Endometrial microvascular endothelial cells (primary cell): Measurements from ENCODE around the gene SPART. TPM values are rescaled to one million over a fixed set of nuclear protein-coding genes. Genes with fewer than 3 reads are reported as not detected.
"Not testable (repeated sequence)": the region's sequence is repeated elsewhere in the genome, so short reads cannot be mapped to it uniquely, and the experiment has no call there.

ENCODE experiments used
- in situ Hi-C: cut with HindIII; loops from 2 replicates; pipeline ENCODE4 v1.10.0; 2017; ENCODE audit warnings: low sequenced_read_pairs, low pct_unique_long_range_greater_than_20kb; ENCODE audit errors: inconsistent ontology term
- total RNA-seq: library from RNA; depleted of rRNA; stranded (reverse); fragments of >200 nt; gene quantifications from one replicate; pipeline ENCODE4 v1.2.3, GENCODE V29; 2015; ENCODE audit errors: inconsistent ontology term

SPART gene
- total RNA-seq, 1 donor from 2014 or later = 75.9 TPM

- in situ Hi-C loops = no loop called here
These were observed 9.4 kb upstream of the SPART start for GRCh38 chr13:36355632-36356031.

GRCh38 chr13:36354842-36355623, 8.8 kb upstream of the SPART start:
- in situ Hi-C loops = no loop called here

GRCh38 chr13:36353001-36353400, 6.8 kb upstream of the SPART start:
- in situ Hi-C loops = no loop called here

DNA sequence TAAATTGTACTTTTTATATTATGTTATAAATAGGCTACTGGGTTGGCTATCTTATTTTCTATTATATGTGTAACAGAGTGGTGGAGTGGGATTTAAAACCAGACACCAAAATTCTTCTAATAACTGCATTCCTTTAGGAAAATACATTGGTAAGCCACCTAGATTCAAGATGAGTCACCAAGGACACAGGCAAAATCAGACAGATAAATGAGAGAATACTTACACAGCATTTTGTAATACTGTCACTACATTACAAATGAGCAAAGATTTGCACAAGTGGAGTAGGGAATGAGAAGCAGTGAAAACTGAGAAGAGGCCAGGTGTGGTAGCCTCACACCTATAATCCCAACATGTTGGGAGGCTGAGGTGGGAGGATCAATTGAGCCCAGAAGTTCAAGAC, 6.2 kb upstream of the SPART start:
- in situ Hi-C loops = no loop called here

DNA sequence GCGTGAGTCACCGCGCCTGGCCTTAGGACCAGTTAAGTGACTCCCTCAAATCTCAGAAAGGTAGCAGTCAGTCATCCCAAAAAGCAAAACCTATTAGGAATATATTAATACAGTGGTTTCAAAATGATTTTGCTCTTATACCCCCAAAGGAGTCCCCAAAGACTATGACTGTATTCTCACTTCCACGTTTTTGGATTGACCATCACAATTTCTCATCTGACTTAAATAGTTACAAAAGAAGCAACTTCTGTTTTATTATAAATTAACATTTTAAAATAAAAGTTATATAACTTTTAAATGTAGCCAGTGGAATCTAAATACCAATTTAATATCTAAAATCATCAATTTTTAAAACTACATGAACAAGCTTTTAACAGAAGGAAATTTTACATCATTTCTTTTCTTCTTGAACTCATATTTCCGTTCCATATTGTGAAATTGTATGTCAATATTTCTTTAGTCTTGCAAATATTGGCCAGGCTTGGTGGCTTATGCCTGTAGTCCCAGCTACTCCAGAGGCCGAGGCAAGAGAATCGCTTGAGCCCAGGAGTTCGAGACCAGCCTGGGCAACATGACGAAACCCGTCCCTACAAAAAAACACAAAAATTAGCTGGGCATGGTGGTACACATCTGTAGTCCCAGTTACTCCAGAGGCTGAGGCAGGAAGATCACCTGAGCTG, 1.5 kb upstream of the SPART start:
- in situ Hi-C loops = no loop called here

DNA sequence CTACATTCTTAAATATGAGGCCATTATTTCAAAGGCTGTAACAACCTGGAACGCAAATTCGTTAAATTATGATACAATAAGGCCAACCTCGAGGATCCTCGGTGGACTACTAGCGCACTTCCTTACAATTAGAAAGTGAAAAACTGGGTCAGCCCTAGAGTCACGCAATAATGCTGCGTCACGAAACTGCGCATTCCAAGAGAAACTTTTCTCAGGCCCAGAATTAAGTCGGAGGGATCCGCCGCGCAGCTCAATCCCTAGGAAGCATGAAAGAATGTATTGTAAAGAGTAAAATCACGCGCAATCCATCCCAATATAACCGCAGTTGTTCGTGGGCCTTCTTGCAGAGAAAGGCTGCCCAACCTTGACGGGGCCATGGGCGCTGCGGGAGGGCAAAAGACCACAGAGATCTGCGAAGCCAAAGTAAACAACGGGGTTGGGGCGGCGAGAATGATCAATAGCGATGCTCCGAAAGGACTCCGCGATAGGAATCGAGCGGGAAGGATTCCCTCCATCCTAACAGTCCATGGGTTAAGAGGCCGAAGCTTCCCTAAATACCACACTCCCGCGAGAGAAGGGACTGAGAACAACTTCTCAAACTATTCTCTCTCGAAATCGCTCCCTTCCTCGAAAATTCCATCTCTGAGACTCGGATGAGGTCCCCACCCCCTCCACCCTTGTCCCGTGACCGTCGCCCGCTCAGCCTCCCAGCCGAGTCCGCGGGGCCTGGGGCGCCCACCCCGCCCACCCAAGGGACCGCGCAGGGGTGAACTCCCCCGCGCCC, 564 bp downstream of the SPART start:
- in situ Hi-C loops = no loop called here

GRCh38 chr13:36344886-36345437, 1.2 kb downstream of the SPART start:
- in situ Hi-C loops = no loop called here

DNA sequence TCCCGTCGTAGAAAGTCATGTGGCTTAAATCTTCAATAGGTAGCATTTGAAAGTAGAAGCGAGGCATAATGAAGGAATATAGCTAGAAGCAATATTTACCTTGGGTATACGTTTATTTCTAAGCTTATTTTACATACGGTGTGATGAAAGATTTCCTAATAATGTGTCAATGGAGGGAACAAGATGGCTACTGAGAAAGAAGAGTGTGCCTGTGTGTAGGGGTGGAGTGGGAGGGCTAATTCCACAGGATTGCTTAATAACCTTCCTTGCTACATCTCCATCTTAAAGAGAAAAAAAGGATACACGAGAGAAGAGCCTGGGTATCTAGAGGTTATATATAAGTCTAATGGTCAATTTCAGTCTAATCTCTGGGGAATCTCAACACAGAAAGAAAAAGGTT, 2.0 kb downstream of the SPART start:
- in situ Hi-C loops = no loop called here

- in situ Hi-C loops = no loop called here
These were observed 2.4 kb downstream of the SPART start for GRCh38 chr13:36343766-36344165.

- in situ Hi-C loops = no loop called here
These were observed 3.5 kb downstream of the SPART start for GRCh38 chr13:36342715-36343114.

- in situ Hi-C loops = no loop called here
These were observed 4.5 kb downstream of the SPART start for GRCh38 chr13:36341718-36342117.

- in situ Hi-C loops = no loop called here
These were observed 6.5 kb downstream of the SPART start for GRCh38 chr13:36339600-36340155.

GRCh38 chr13:36337938-36338641, 8.1 kb downstream of the SPART start:
- in situ Hi-C loops = no loop called here

DNA sequence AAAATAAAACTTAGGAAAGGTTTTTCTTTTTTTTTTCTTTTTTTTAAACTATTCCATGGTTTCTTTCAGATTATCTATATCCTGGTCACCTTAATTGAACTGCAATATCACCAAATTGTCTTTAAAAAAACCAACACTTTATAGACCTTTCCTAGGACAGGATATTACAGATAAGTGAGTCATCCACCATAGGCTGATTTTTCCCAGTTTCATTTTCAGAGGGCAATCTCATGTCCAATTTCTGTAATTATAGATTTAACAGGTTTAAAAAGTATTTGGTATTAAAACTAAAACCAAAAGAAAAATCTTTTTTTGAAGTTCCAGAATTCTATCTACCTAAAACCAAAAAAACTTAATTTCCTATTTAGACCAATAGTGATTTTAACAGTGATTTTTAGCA, 13.2 kb downstream of the SPART start:
- in situ Hi-C loops = no loop called here

- in situ Hi-C loops = not testable (repeated sequence)
These were observed 13.9 kb downstream of the SPART start for GRCh38 chr13:36332255-36332654.

DNA sequence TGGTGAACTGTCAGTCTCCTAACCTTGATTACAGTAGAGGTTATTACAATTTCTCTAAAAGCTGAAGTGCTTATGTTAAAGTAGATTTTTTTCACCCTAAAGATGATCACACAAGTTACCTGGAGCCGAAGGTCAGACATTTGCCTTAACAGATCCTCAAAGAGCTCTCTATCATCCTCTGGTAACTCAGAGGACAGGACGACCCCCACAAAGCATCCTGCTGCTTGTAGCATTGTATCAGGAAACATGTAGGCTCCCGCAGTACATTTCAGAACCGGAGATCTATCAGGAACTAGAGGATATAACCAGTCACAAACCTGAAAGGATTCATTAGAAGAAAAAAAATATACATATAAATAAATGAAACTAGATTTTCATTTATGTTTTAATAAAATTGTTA, 14.9 kb downstream of the SPART start:
- in situ Hi-C loops = no loop called here

- in situ Hi-C loops = no loop called here
These were observed 16.8 kb downstream of the SPART start for GRCh38 chr13:36329361-36329760.

- in situ Hi-C loops = no loop called here
These were observed 17.4 kb downstream of the SPART start for GRCh38 chr13:36328821-36329220.

DNA sequence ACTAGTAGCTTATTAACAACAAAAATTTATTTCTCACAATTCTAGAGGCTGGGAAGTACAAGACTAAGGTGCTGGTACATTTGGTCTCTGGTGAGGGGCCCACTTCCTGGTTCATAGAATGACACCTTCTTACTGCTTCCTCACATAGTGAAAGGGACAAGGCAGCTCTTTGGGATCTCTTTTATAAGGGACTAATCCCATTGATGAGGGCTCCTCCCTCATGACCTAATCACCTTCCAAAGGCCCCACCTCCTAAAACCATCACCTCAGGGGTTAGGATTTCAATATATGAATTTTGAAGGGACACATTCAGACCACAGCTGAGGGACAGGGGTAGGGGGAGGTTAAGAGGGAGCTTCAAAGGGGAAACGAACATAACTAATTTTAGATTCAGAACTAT, 20.3 kb downstream of the SPART start:
- in situ Hi-C loops = no loop called here
